ENCODE data around the gene CNTN3.
A peak's percentile ranks its signal among the peaks of the same experiment; 100 is the strongest.

The CNTN3 gene

DNA sequence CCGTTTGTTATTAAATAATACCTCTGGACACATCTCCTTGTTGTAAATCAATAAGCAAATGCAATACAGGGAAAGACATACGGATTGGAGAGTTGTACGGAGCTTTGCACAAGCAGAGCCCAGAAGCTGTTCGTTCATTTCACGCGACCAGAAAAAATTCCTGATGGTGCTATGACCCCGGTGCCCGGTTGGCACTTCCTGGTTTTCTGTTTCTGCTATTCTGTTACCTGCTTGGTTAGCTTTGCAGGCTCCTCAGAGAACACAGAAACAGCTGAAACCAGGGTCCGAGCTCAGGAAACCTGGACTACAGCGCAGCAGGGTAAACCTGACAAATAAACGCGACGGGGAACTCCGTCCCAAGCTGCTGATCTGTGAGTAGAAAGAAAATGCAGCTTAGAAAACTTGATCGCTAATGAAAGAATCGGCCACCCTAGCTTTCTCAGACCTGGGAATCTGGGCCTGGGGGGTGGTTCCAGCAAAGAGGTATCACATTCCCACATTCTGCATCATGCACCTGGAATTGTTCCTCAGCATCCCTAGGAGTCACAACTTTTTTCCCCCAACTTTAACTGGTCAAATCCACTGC is 845 bp downstream of the CNTN3 start:
- no peaks in the 10 kb centered on the region for H3K4me1 ChIP-seq (ENCODE audit: insufficient read depth, poor library complexity, severe bottlenecking)
- ATAC-seq (ENCODE audit: low read depth): peak; percentile 12; the same call in 1 of the 3 replicates
- H3K4me3 ChIP-seq (ENCODE audit: severe bottlenecking): no peak overlapping the region
- no peak overlapping the region for H3K27ac ChIP-seq (ENCODE audit: poor library complexity, severe bottlenecking)
- DNase-seq (ENCODE audit: low spot score): no peak
- H3K27me3 ChIP-seq (ENCODE audit: insufficient read depth, poor library complexity, severe bottlenecking): peaks cover 37% of the 10 kb centered on the region
- H3K9me3 ChIP-seq (ENCODE audit: severe bottlenecking): no peaks in the 10 kb centered on the region
- H3K36me3 ChIP-seq (ENCODE audit: low read depth): no peaks in the 10 kb centered on the region
- TF ChIP-seq, protein P1, sequence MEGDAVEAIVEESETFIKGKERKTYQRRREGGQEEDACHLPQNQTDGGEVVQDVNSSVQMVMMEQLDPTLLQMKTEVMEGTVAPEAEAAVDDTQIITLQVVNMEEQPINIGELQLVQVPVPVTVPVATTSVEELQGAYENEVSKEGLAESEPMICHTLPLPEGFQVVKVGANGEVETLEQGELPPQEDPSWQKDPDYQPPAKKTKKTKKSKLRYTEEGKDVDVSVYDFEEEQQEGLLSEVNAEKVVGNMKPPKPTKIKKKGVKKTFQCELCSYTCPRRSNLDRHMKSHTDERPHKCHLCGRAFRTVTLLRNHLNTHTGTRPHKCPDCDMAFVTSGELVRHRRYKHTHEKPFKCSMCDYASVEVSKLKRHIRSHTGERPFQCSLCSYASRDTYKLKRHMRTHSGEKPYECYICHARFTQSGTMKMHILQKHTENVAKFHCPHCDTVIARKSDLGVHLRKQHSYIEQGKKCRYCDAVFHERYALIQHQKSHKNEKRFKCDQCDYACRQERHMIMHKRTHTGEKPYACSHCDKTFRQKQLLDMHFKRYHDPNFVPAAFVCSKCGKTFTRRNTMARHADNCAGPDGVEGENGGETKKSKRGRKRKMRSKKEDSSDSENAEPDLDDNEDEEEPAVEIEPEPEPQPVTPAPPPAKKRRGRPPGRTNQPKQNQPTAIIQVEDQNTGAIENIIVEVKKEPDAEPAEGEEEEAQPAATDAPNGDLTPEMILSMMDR (IDR thresholded peaks at IDR 0.05; ENCODE audit: poor library complexity, severe bottlenecking): no peak

DNA sequence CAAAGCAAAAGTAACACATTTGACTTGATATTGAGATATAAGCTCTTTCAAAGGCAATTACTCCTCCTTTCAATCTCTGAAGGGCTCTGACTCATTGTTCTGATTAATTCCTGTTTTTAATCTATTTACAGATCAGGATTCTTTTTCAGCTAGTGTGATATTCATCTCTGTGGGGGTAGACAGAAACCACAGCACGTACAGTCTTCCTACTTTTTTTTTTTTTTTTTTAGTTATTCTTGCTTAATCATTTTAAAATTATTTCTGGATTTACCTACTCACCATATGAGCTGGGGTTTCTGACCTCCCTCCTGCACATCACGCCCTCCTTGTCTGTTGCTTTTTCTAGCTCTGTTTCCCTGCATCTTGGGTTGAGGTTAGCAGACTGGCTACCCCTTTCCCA is 1.4 kb downstream of the CNTN3 start:
- TF ChIP-seq, protein P1 (IDR thresholded peaks at IDR 0.05; ENCODE audit: poor library complexity, severe bottlenecking): no peak
- no peak for DNase-seq (ENCODE audit: low spot score)
- H3K4me3 ChIP-seq (ENCODE audit: severe bottlenecking): no peak overlapping the region

DNA sequence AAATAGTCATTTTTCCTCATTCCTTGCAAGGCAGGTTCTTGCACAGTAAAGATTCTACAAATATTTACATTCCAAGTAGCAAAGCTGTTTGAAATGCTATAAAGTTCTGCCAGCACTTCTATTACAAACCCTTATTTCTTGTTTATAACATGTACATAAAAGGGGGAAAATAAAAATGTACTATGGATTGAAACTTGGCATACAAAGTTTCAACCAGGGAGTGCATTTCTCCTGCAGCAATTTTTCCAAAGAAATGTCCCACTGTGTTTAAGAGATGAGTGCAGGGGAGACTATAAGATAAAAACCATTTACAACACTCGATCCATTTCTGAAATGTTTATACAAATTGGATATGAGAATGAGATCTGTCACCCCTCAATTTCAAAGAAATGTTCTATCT is 3.3 kb downstream of the CNTN3 start:
- DNase-seq (ENCODE audit: low spot score) (no peak), ATAC-seq (ENCODE audit: low read depth) (no peak)
- Histone ChIP-seq H3K27me3 (ENCODE audit: insufficient read depth, poor library complexity, severe bottlenecking) (peaks cover 39% of the 10 kb centered on the region), H3K36me3 (ENCODE audit: low read depth) (no peaks in the 10 kb centered on the region), H3K27ac (ENCODE audit: poor library complexity, severe bottlenecking) (no peak overlapping the region), H3K9me3 (ENCODE audit: severe bottlenecking) (no peaks in the 10 kb centered on the region), H3K4me1 (ENCODE audit: insufficient read depth, poor library complexity, severe bottlenecking) (no peaks in the 10 kb centered on the region), H3K4me3 (ENCODE audit: severe bottlenecking) (no peak overlapping the region)
- TF ChIP-seq, protein P1 (IDR thresholded peaks at IDR 0.05; ENCODE audit: poor library complexity, severe bottlenecking): no peak

More for the DNA sequence above, 1.4 kb downstream of the CNTN3 start:
- Histone ChIP-seq H3K4me1 (ENCODE audit: insufficient read depth, poor library complexity, severe bottlenecking) (no peaks in the 10 kb centered on the region), H3K9me3 (ENCODE audit: severe bottlenecking) (no peaks in the 10 kb centered on the region), H3K27ac (ENCODE audit: poor library complexity, severe bottlenecking) (no peak overlapping the region), H3K36me3 (ENCODE audit: low read depth) (no peaks in the 10 kb centered on the region), H3K27me3 (ENCODE audit: insufficient read depth, poor library complexity, severe bottlenecking) (peaks cover 39% of the 10 kb centered on the region)
- peak; percentile 52 for ATAC-seq (ENCODE audit: low read depth)

DNA sequence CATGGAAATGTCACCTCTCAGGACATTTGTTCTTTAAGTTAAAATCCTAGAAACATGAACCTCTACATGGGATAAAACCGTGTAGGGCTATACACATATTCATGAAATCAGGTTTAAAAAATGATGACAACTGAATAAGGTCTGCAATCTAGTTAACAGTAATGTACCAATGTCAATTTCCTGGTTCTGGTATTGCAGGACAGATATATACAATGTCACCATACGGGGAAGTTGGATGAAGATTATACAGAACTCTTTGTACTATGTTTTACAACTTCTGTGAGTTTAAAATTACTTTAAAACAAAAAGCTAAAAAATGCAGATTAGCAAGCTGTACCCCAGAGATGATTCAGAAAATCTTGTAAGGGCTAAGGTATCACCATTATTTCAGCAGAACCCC is 6.7 kb downstream of the CNTN3 start:
- Histone ChIP-seq H3K4me1 (ENCODE audit: insufficient read depth, poor library complexity, severe bottlenecking) (no peaks in the 10 kb centered on the region), H3K27me3 (ENCODE audit: insufficient read depth, poor library complexity, severe bottlenecking) (peaks cover 14% of the 10 kb centered on the region), H3K9me3 (ENCODE audit: severe bottlenecking) (no peaks in the 10 kb centered on the region), H3K27ac (ENCODE audit: poor library complexity, severe bottlenecking) (no peak overlapping the region), H3K4me3 (ENCODE audit: severe bottlenecking) (no peak overlapping the region), H3K36me3 (ENCODE audit: low read depth) (no peaks in the 10 kb centered on the region)
- ATAC-seq (ENCODE audit: low read depth): no peak
- TF ChIP-seq, protein P1 (IDR thresholded peaks at IDR 0.05; ENCODE audit: poor library complexity, severe bottlenecking): no peak
- no peak for DNase-seq (ENCODE audit: low spot score)

DNA sequence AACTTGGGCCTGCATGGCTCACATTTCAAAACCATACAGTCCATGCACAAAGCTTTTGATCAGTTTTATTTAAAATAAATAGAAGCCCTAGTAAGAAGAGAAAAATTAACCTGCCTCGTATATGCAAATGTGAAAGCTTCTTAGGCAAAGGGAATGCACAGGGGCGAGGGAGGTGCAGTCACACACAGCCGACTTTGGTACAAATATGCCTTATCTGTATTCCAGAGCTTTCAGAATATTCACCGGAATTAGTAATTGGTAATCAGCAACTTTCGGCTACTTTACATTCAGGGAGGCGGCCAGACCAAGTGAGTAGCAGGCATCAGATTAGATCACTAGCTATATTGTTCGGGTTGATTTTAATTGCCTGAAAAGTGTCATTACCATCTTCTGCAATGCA is 7.5 kb downstream of the CNTN3 start:
- TF ChIP-seq, protein P1 (IDR thresholded peaks at IDR 0.05; ENCODE audit: poor library complexity, severe bottlenecking): no peak
- Histone ChIP-seq H3K36me3 (ENCODE audit: low read depth) (no peaks in the 10 kb centered on the region), H3K9me3 (ENCODE audit: severe bottlenecking) (no peaks in the 10 kb centered on the region), H3K27me3 (ENCODE audit: insufficient read depth, poor library complexity, severe bottlenecking) (peaks cover 6% of the 10 kb centered on the region), H3K27ac (ENCODE audit: poor library complexity, severe bottlenecking) (no peak overlapping the region), H3K4me1 (ENCODE audit: insufficient read depth, poor library complexity, severe bottlenecking) (no peaks in the 10 kb centered on the region), H3K4me3 (ENCODE audit: severe bottlenecking) (no peak overlapping the region)
- ATAC-seq (ENCODE audit: low read depth) (no peak), DNase-seq (ENCODE audit: low spot score) (no peak)
